Gastrocnemius medialis (tissue), 4 donors: Measurements from ENCODE around the gene GSTM3.

ENCODE experiments used
- CTCF ChIP-seq, 5 experiments: fragments of 450-650 bp in 3 of 5; fragments of 200-600 bp in 2 of 5; sonication (generic) in 2 of 5; IDR thresholded peaks in 4 of 5; conservative IDR thresholded peaks in 1 of 5; 1 replicate in 4 of 5; 2 replicates in 1 of 5; pipeline ENCODE4 v1.5.1; 2016 to 2019; ENCODE audit warnings: antibody characterized with exemption in 5 of 5, mild to moderate bottlenecking in 3 of 5, moderate library complexity in 3 of 5
- POLR2A ChIP-seq, 2 donors: fragments of 450-650 bp; IDR thresholded peaks; one replicate each; pipeline ENCODE4 v1.6.1; 2017; ENCODE audit warnings: antibody characterized with exemption in 2 of 2, mild to moderate bottlenecking in 2 of 2, moderate library complexity in 2 of 2

GRCh38 chr1:109725510-109725909 is 15.3 kb downstream of the GSTM3 start:
- no peak for TF ChIP-seq CTCF (IDR thresholded peaks at IDR 0.05 in 4 of 5, conservative IDR thresholded peaks at IDR 0.05 in 1 of 5)
- no peak for TF ChIP-seq POLR2A (IDR thresholded peaks at IDR 0.05)
